Measurements from ENCODE around the gene BSN. TPM values are rescaled to one million over a fixed set of nuclear protein-coding genes. Genes with fewer than 3 reads are reported as not detected.

The BSN gene
- total RNA-seq, 5 donors from 2014 or later (not counting 1 experiment from before 2014, with no cell fraction given) = 0.08 to 0.44 (median 0.32) TPM

DNA sequence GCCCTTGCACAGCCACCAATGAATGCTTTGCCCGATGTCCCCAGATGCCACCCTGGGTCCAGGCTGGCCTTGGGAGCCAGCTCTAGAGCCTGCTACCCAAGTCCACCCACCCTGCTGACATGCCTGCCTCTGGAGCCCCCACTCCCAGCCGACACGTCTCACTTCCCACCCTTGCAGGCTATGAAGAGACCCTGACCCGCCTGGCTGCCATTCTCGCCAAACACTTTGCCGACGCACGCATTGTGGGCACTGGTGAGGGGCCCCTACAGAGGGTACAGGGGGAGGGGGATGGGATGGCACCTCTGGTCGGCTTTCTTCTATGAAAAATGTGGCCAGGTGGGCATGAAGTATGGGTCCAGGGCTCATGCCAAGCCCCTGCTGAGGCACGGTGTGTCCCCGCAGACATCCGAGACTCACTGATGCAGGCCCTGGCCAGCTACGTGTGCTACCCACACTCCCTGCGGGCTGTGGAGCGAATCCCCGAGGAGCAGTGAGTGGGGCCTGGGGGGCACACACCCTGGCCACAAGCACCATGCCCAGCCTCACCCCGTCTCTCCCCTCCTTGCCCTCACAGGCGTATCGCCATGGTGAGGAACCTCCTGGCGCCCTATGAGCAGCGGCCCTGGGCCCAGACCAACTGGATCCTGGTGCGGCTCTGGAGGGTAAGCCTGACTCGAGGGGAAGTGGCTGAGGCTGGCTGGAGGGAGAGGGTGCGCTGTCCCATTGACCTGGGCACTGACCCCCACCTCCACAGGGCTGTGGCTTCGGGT, 159.2 kb downstream of the BSN start:
- H3K4me1 ChIP-seq (ENCODE audit: control insufficient read depth in 1 of 2, extremely low read depth in 1 of 2, insufficient read depth in 2 of 2, low read length in 2 of 2) = peaks cover 2 to 26% of the 10 kb centered on the region in 2 experiments
- H3K36me3 Mint-ChIP-seq = peaks cover 4% of the 10 kb centered on the region
- H3K9me3 ChIP-seq = no peaks in the 10 kb centered on the region
- H3K27me3 ChIP-seq (replicated peaks in 1 of 2; ENCODE audit: control insufficient read depth in 2 of 2, extremely low read depth in 1 of 2, insufficient read depth in 2 of 2, low read length in 1 of 2) = no peaks in the 10 kb centered on the region
- WGBS (ENCODE audit: insufficient coverage) = 92% methylated on average over 13 of the region's 25 CpGs
- ChIA-PET POLR2A (no interaction called here), CTCF (no interaction called here)
- H3K9me3 Mint-ChIP-seq = no peaks in the 10 kb centered on the region
- H3K4me3 Mint-ChIP-seq = no peak overlapping the region
- H3K4me1 Mint-ChIP-seq = peaks cover 6 to 11% (median 10%) of the 10 kb centered on the region in 3 donors
- peaks cover 5 to 10% of the 10 kb centered on the region in 2 donors for H3K36me3 ChIP-seq (ENCODE audit: control insufficient read depth in 2 of 2, extremely low read depth in 1 of 2, insufficient read depth in 1 of 2, low read length in 1 of 2)
- H3K27ac ChIP-seq (ENCODE audit: low read length) = no peak overlapping the region
- no peak overlapping the region for H3K27ac Mint-ChIP-seq
- DNase-seq = no peak
- H3K27me3 Mint-ChIP-seq = no peaks in the 10 kb centered on the region
- no peak overlapping the region for H3K4me3 ChIP-seq (ENCODE audit: control insufficient read depth in 1 of 2, extremely low read depth in 1 of 2, low read length in 1 of 2)
- no peak for ATAC-seq (replicated peaks in 1 of 4)

DNA sequence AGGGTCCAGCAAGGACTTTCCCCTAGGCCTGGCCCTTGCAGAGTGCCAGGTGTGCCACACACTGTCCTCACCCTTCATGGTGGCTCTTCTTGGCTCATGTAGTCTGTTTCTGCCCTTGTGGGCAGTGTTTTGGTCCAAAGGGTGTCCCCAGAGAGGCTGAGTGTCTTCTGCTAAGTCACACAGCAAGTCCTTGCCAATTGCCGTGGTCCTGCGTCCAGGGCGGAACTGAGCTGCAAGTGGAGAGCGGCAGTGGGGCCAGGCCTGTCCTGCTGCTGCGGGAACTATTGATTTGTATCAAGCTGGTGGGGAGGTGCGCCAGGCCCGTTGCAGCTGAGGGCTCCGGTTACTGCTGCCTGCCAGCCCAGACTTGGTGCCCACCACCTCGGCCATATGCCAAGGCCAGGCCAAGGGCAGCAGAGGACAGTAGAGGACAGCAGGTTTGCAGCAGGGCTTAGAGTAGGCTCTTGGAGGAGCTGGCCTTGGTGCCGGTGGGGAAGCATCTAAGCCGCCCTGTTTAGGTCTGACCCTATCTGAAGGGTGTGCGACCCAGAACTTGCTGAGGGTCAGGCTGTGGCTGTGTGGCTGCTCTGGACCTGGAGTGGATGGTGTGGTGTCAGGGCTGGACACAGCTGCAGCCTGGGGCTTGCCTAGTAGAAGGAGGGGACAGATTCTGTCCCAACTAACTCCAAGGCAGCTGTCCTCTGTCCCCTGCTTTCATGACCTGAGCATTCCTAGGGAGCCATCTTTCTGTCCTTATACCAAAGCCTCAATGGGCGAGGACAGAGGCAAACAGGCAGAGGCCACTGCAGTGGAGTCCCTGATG, 160.7 kb downstream of the BSN start:
- Mint-ChIP-seq H3K27ac (no peak overlapping the region), H3K4me3 (no peak overlapping the region), H3K4me1 (peaks cover 18 to 24% (median 22%) of the 10 kb centered on the region in 3 donors), H3K36me3 (peaks cover 1% of the 10 kb centered on the region), H3K27me3 (no peaks in the 10 kb centered on the region), H3K9me3 (no peaks in the 10 kb centered on the region)
- Histone ChIP-seq H3K27me3 (replicated peaks in 1 of 2; ENCODE audit: control insufficient read depth in 2 of 2, extremely low read depth in 1 of 2, insufficient read depth in 2 of 2, low read length in 1 of 2) (no peaks in the 10 kb centered on the region), H3K27ac (ENCODE audit: low read length) (no peak overlapping the region), H3K36me3 (ENCODE audit: control insufficient read depth in 2 of 2, extremely low read depth in 1 of 2, insufficient read depth in 1 of 2, low read length in 1 of 2) (peaks cover 5 to 10% of the 10 kb centered on the region in 2 donors), H3K4me1 (ENCODE audit: control insufficient read depth in 1 of 2, extremely low read depth in 1 of 2, insufficient read depth in 2 of 2, low read length in 2 of 2) (peaks cover 3 to 39% of the 10 kb centered on the region in 2 experiments), H3K4me3 (ENCODE audit: control insufficient read depth in 1 of 2, extremely low read depth in 1 of 2, low read length in 1 of 2) (no peak overlapping the region), H3K9me3 (no peaks in the 10 kb centered on the region)
- DNase-seq = no peak
- WGBS (ENCODE audit: insufficient coverage) = 91% methylated on average over 13 of the region's 13 CpGs
- no peak for ATAC-seq (replicated peaks in 1 of 4)
- ChIA-PET CTCF (no interaction called here), POLR2A (interaction anchor here in 1 of 2 donors (0.6 kb wide), 1 partner anchor 63 kb away, joined by 3 read pairs; no protein-coding TSS in a partner anchor)

DNA sequence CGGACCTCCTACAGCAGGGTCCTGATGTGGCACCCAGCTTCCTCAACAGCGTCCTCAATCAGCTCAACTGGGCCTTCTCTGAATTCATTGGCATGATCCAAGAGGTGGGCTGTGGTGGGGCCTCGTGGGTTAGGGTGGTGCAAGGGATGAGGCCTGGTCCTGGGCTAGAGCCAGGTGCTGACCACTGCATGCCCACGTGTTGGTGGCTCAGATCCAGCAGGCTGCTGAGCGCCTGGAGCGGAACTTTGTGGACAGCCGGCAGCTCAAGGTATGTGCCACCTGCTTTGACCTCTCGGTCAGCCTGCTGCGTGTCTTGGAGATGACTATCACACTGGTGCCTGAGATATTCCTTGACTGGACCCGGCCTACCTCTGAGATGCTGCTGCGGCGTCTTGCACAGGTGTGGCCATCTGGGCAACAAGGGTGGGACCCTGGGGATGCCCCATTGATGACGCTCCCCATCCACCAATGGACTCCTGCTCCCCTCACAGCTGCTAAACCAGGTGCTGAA, 161.4 kb downstream of the BSN start:
- Mint-ChIP-seq H3K27ac (no peak overlapping the region), H3K4me1 (peaks cover 23 to 27% (median 25%) of the 10 kb centered on the region in 3 donors), H3K9me3 (no peaks in the 10 kb centered on the region), H3K4me3 (no peak overlapping the region), H3K27me3 (no peaks in the 10 kb centered on the region), H3K36me3 (no peaks in the 10 kb centered on the region)
- ATAC-seq (replicated peaks in 1 of 4) (no peak), DNase-seq (no peak)
- ChIA-PET CTCF (no interaction called here), POLR2A (no interaction called here)
- Histone ChIP-seq H3K9me3 (no peaks in the 10 kb centered on the region), H3K4me1 (ENCODE audit: control insufficient read depth in 1 of 2, extremely low read depth in 1 of 2, insufficient read depth in 2 of 2, low read length in 2 of 2) (peaks cover 3 to 44% of the 10 kb centered on the region in 2 experiments), H3K27ac (ENCODE audit: low read length) (no peak overlapping the region), H3K27me3 (replicated peaks in 1 of 2; ENCODE audit: control insufficient read depth in 2 of 2, extremely low read depth in 1 of 2, insufficient read depth in 2 of 2, low read length in 1 of 2) (no peaks in the 10 kb centered on the region), H3K4me3 (ENCODE audit: control insufficient read depth in 1 of 2, extremely low read depth in 1 of 2, low read length in 1 of 2) (no peak overlapping the region), H3K36me3 (ENCODE audit: control insufficient read depth in 2 of 2, extremely low read depth in 1 of 2, insufficient read depth in 1 of 2, low read length in 1 of 2) (peaks cover 5 to 10% of the 10 kb centered on the region in 2 donors)
- WGBS (ENCODE audit: insufficient coverage) = 94% methylated on average over 11 of the region's 13 CpGs

DNA sequence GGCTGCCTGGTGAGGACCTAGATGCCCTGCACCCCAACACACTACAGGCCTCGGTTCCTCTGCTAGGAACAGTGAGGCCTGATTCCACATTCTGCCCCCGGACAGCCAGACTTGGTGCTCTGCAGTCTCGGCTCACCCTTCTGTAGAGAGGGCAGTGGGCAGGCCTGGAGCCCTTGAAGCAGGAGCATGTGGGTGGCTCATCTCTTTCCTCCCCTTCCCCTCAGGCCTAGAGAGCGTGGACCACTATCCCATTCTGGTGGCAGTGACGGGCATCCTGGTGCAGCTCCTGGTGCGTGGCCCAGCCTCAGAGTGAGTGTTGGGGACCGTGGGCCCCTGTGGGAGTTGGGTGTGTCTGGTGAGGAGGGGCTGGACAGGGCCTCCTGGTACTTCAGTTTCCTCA, 161.9 kb downstream of the BSN start:
- 94% methylated on average over 2 of the region's 7 CpGs for WGBS (ENCODE audit: insufficient coverage)

DNA sequence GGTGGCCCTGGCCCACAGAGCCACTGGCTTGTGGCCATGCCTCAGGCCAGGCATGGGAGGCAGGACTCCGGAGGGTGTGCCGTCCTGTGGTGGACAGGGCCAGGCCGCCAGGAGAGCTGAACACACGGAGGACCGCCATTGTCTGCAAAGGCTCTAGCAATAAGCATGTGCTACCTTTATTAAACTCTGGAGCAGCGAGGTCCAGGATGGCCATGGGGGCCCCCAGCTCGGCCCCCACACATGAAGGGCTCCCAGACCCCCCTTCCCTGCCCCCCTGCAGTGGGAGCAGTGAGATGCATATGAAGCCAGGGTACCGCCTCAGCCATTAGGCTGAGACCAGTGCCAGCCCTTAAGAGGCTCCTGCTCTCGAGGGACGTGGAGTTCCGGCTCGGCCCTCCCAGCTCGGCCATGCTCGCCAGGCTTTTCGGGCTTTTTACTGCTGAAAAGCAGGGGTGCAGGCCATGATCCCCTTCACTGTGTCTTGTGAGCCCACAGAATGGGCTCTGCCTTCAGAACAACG, 162.5 kb downstream of the BSN start:
- ChIA-PET CTCF (no interaction called here), POLR2A (no interaction called here)
- Histone ChIP-seq H3K9me3 (no peaks in the 10 kb centered on the region), H3K27me3 (replicated peaks in 1 of 2; ENCODE audit: control insufficient read depth in 2 of 2, extremely low read depth in 1 of 2, insufficient read depth in 2 of 2, low read length in 1 of 2) (no peaks in the 10 kb centered on the region), H3K36me3 (ENCODE audit: control insufficient read depth in 2 of 2, extremely low read depth in 1 of 2, insufficient read depth in 1 of 2, low read length in 1 of 2) (peaks cover 5 to 11% of the 10 kb centered on the region in 2 donors), H3K4me3 (ENCODE audit: control insufficient read depth in 1 of 2, extremely low read depth in 1 of 2, low read length in 1 of 2) (no peak overlapping the region), H3K27ac (ENCODE audit: low read length) (no peak overlapping the region), H3K4me1 (ENCODE audit: control insufficient read depth in 1 of 2, extremely low read depth in 1 of 2, insufficient read depth in 2 of 2, low read length in 2 of 2) (peaks cover 3 to 44% of the 10 kb centered on the region in 2 experiments)
- Mint-ChIP-seq H3K27me3 (no peaks in the 10 kb centered on the region), H3K4me3 (no peak overlapping the region), H3K4me1 (peaks cover 26 to 30% (median 28%) of the 10 kb centered on the region in 3 donors), H3K36me3 (peaks cover 4% of the 10 kb centered on the region), H3K9me3 (no peaks in the 10 kb centered on the region), H3K27ac (no peak overlapping the region)
- DNase-seq (no peak), ATAC-seq (replicated peaks in 1 of 4) (no peak)
- 95% methylated on average over 13 of the region's 16 CpGs for WGBS (ENCODE audit: insufficient coverage)

More for the DNA sequence above, 161.9 kb downstream of the BSN start:
- Histone ChIP-seq H3K27ac (ENCODE audit: low read length) (no peak overlapping the region), H3K36me3 (ENCODE audit: control insufficient read depth in 2 of 2, extremely low read depth in 1 of 2, insufficient read depth in 1 of 2, low read length in 1 of 2) (peaks cover 5 to 9% of the 10 kb centered on the region in 2 donors), H3K9me3 (no peaks in the 10 kb centered on the region), H3K27me3 (replicated peaks in 1 of 2; ENCODE audit: control insufficient read depth in 2 of 2, extremely low read depth in 1 of 2, insufficient read depth in 2 of 2, low read length in 1 of 2) (no peaks in the 10 kb centered on the region), H3K4me3 (ENCODE audit: control insufficient read depth in 1 of 2, extremely low read depth in 1 of 2, low read length in 1 of 2) (no peak overlapping the region), H3K4me1 (ENCODE audit: control insufficient read depth in 1 of 2, extremely low read depth in 1 of 2, insufficient read depth in 2 of 2, low read length in 2 of 2) (peaks cover 3 to 44% of the 10 kb centered on the region in 2 experiments)
- Mint-ChIP-seq H3K27ac (no peak overlapping the region), H3K36me3 (peaks cover 1% of the 10 kb centered on the region), H3K27me3 (no peaks in the 10 kb centered on the region), H3K4me1 (peaks cover 26 to 31% (median 28%) of the 10 kb centered on the region in 3 donors), H3K9me3 (no peaks in the 10 kb centered on the region), H3K4me3 (no peak overlapping the region)
- DNase-seq (no peak), ATAC-seq (replicated peaks in 1 of 4) (no peak)
- ChIA-PET CTCF (interaction anchor here in 1 of 2 donors (0.5 kb wide), 1 partner anchor 138 kb away, joined by 3 read pairs; no protein-coding TSS in a partner anchor), POLR2A (no interaction called here)

Measured in T-cell (primary cell).